Effector memory CD4-positive, alpha-beta T cell (primary cell): ENCODE results near the gene PECR.

Source experiments
- DNase-seq, 3 donors: peaks; one replicate each; pipeline ENCODE4 v3.0.0-alpha.2; 2020
- H3K27ac ChIP-seq: 2 replicates; pipeline ENCODE4 v1.7.0; 2013; ENCODE audit warnings: mild to moderate bottlenecking, low read length, moderate library complexity; ENCODE audit not compliant: insufficient read depth, poor library complexity, severe bottlenecking
- H3K27me3 ChIP-seq: replicated peaks from 2 replicates; pipeline ENCODE4 v1.7.0; 2013; ENCODE audit warnings: mild to moderate bottlenecking, low read length; ENCODE audit not compliant: insufficient read depth, control insufficient read depth, poor library complexity, severe bottlenecking
- H3K36me3 ChIP-seq: 2 replicates; pipeline ENCODE4 v1.7.0; 2013; ENCODE audit warnings: mild to moderate bottlenecking, low read length, moderate library complexity; ENCODE audit not compliant: control insufficient read depth, insufficient read depth
- H3K4me1 ChIP-seq: 2 replicates; pipeline ENCODE4 v1.7.0; 2013; ENCODE audit warnings: low read length, mild to moderate bottlenecking; ENCODE audit not compliant: control insufficient read depth, insufficient read depth, poor library complexity, severe bottlenecking
- H3K4me3 ChIP-seq: 2 replicates; pipeline ENCODE4 v1.7.0; 2013; ENCODE audit warnings: low read length, low read depth, mild to moderate bottlenecking; ENCODE audit not compliant: insufficient read depth, poor library complexity, severe bottlenecking
- H3K9me3 ChIP-seq: 2 replicates; pipeline ENCODE4 v1.7.0; 2013; ENCODE audit warnings: mild to moderate bottlenecking, low read length, moderate library complexity; ENCODE audit not compliant: control insufficient read depth

PECR gene

DNA sequence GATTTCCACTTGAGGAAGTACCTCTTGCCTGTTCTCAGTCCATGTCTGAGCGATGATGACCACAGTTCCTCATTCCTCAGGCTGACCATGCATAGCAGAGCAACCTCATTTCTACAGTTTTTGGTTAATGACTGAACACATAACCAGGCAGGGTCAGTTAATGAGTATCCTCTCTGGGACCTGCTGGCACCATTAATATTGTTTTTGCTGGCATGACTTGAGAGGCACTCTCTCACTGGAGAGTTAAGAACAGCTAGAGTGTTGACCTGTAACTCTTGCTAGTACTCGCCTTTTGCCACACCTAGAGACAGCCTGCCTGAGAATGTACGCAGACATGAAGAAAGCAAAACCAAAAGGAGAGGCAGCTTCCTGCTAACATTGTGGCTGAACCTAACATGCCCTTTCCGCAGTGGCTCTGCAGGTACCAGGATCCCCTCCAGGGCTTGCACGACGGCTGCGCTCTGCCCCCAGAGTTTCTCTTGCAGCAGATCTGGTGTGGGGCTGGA lies 23.9 kb downstream of the PECR start:
- peak overlapping the region; percentile 66 for H3K27ac ChIP-seq
- peaks cover 13% of the 10 kb centered on the region for H3K4me1 ChIP-seq
- DNase-seq: peak; percentile 8 to 25 (median 23)
- no peaks in the 10 kb centered on the region for H3K27me3 ChIP-seq
- H3K4me3 ChIP-seq: peak overlapping the region; percentile 22
- H3K36me3 ChIP-seq: no peaks in the 10 kb centered on the region
- no peaks in the 10 kb centered on the region for H3K9me3 ChIP-seq

DNA sequence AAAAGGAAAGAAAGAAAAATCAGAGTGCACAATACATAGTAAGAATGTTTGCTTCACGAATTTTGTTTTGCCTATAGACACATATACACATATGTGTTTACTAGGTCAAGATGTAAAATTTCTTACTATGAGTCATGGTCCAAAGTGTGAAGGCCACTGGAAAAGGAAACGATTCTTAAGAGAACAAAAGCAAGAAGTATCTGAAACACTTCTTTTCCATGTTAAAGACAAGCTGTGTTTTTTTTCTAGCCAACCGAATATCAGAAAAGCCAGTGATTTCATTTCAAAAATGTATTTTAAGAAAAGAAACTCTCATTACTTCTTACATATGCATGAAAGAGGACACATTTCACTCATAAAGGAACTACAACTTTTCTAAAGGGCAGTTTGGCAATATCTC lies 24.9 kb downstream of the PECR start:
- Histone ChIP-seq H3K4me3 (no peak overlapping the region), H3K27ac (no peak overlapping the region), H3K4me1 (peaks cover 13% of the 10 kb centered on the region), H3K27me3 (no peaks in the 10 kb centered on the region), H3K36me3 (no peaks in the 10 kb centered on the region), H3K9me3 (no peaks in the 10 kb centered on the region)
- no peak for DNase-seq

DNA sequence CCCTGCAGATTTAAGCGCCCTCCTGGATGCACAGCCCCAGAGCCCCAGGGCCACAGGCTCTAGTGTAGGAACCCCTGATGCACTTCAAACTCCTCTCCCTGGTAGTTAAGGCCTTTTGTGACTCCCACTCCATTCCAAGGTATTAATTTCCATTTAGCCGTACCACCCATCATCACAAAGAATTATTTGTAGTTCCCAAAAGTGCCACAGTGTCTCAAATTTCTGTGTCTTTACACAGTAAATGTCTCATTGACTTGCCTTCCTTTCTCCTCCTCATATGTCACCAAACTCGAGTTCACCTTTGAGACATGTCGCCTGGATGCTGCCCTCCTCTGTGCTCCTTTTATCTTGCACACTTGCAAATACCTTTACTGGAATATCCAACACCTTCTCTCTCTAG lies 25.9 kb downstream of the PECR start:
- no peak overlapping the region for H3K4me3 ChIP-seq
- H3K27ac ChIP-seq: no peak overlapping the region
- no peaks in the 10 kb centered on the region for H3K9me3 ChIP-seq
- no peaks in the 10 kb centered on the region for H3K36me3 ChIP-seq
- H3K27me3 ChIP-seq: no peaks in the 10 kb centered on the region
- no peak for DNase-seq
- peaks cover 13% of the 10 kb centered on the region for H3K4me1 ChIP-seq

DNA sequence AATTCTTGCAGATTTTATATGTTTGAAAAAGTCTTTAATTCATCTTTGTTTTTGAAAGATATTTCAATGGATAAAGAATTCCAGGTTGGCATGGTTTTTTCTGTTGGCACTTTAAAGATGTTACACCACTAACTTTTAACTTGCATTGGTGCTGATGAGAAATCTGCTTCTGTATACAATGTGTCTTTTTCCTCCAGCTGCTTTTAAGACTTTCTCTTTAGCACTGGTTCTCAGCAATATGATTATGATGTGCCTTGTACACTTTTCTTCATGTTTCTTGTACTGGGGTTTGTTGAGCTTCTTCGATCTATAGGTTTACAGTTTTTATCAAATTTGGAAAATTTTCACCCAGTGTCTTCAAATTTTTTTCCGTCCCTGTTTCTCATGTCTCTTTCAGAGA lies 29.2 kb downstream of the PECR start:
- peaks cover 10% of the 10 kb centered on the region for H3K36me3 ChIP-seq
- H3K27me3 ChIP-seq: no peaks in the 10 kb centered on the region
- no peak overlapping the region for H3K27ac ChIP-seq
- H3K4me3 ChIP-seq: no peak overlapping the region
- DNase-seq: no peak
- H3K4me1 ChIP-seq: peaks cover 4% of the 10 kb centered on the region
- no peaks in the 10 kb centered on the region for H3K9me3 ChIP-seq

DNA sequence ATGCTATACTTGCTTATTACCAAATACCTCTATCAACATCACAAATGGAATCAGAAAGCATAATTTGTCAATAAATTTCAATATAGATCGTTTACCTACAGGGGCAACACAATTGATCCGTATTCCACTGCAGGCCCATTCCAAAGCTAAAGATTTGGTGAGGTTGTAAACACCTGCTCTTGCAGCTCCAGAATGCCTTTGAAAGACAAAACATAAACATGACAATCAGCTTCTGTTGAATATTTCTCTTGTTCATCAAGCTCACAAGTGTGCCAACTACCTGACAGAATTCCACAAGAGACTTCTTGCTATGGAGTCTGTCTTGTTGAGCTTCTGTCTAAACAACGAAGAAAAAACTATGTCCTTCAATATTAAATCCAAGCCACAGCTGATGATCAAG lies 30.3 kb downstream of the PECR start:
- Histone ChIP-seq H3K9me3 (no peaks in the 10 kb centered on the region), H3K36me3 (peaks cover 10% of the 10 kb centered on the region), H3K4me1 (no peaks in the 10 kb centered on the region), H3K27ac (no peak overlapping the region), H3K27me3 (no peaks in the 10 kb centered on the region), H3K4me3 (no peak overlapping the region)
- no peak for DNase-seq

DNA sequence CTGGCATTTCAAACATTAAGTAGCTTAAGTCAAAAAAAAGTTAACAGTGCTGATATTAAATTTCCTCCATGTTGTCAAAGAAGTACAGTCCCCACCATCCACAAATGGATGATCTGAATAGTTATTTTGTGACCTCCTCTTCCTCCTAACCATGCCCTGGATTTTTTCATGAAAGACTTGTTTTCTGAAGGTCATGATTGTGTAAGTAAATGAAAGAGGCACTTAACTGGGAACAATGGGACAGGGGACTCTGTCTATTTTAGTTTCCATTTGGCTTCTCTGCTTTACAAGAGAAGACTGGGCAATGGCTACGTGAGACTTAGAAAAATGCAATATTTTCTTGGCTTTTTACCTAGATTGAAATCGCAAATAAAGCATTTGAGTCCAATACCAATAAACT lies 32.2 kb downstream of the PECR start:
- Histone ChIP-seq H3K4me3 (no peak overlapping the region), H3K27me3 (no peaks in the 10 kb centered on the region), H3K36me3 (peaks cover 10% of the 10 kb centered on the region), H3K27ac (no peak overlapping the region), H3K4me1 (no peaks in the 10 kb centered on the region), H3K9me3 (no peaks in the 10 kb centered on the region)
- DNase-seq: no peak

DNA sequence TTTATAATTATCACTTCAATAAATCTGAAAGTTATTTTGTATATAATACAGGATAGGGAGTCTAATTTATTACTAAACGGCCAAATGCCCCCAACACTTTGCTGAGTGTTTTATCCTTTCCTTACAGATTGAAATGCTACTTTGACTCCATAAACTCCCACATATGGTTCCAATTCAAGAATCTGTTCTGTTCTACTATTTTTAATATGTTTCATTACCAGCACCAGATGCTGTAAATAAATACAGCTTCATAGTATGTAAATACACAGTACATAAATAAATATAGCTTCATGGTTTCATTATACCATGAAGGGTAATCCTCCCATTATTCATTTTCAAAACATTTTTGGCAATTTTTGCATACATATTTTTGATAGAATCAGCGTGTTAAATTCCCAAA lies 34.2 kb downstream of the PECR start:
- no peak overlapping the region for H3K4me3 ChIP-seq
- no peaks in the 10 kb centered on the region for H3K27me3 ChIP-seq
- H3K4me1 ChIP-seq: no peaks in the 10 kb centered on the region
- no peak for DNase-seq
- no peaks in the 10 kb centered on the region for H3K9me3 ChIP-seq
- peaks cover 20% of the 10 kb centered on the region for H3K36me3 ChIP-seq
- no peak overlapping the region for H3K27ac ChIP-seq

DNA sequence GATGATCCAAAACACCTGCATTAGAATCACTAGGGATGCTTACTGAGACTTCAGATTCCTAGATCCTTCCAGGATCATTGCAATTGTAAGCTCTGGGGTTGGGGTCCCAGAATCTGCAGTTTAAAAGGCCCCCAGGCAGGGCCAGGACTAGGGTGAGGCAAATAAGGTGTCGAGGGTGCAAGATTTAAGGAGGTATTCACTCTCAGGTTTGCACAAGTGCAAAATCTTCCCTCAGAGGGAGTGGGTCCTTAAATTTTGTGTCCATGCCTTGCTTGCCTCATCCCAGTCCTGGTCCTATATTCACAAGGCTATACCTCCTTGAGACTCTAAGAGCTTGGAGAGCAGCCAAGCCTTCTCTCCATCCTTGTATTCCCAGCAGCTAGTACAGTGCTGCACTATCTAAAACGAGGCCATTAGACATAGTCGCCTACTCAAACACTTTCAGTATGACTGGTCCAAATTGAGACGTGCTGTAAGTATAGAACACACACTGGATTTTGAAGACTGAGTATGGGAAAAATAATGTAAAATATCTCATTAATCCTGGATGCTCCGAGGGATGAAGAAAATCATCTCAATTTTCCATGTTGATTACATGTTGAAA lies 36.6 kb downstream of the PECR start:
- Histone ChIP-seq H3K27me3 (no peaks in the 10 kb centered on the region), H3K27ac (no peak overlapping the region), H3K36me3 (peaks cover 27% of the 10 kb centered on the region), H3K4me3 (no peak overlapping the region), H3K4me1 (no peaks in the 10 kb centered on the region), H3K9me3 (no peaks in the 10 kb centered on the region)
- DNase-seq: no peak

DNA sequence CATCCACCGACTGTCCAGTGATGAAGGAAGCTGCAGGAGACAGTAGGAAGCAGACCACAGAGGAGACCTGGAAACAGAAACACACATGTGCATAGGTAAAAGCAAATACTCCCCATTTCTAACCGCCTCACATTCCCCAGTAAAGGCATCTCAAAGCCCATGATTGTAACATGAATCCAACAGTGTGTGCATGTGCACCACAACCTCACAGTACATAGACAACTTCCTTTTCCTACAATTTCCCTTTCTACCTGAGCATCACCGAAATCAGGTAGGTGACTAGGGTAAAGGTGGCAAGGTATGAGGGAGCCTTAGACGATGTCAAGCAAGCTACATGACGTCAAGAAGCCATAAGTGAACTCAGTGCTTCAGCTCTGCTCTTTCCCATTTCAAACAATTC lies 37.7 kb downstream of the PECR start:
- Histone ChIP-seq H3K4me1 (no peaks in the 10 kb centered on the region), H3K27me3 (no peaks in the 10 kb centered on the region), H3K27ac (no peak overlapping the region), H3K9me3 (no peaks in the 10 kb centered on the region), H3K4me3 (no peak overlapping the region), H3K36me3 (peaks cover 23% of the 10 kb centered on the region)
- DNase-seq: no peak

DNA sequence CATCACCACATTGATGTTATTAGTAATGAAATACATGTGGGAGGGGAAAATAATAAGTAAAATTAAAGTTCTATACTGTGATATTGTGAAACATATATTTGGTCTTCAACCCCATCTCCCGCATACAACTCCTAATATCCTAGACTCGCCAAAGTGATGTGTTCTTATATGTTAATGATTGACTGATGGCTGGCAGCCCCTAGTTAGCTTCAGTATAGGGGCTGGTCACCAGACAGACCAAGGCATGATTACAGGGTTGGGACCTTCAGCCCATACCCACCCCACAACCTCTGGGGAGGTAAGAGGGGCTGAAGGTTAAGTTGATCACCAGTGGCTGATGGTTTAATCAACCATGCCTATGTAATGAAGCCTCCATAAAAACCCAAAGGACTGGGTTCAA lies 40.2 kb downstream of the PECR start:
- Histone ChIP-seq H3K36me3 (peaks cover 31% of the 10 kb centered on the region), H3K4me1 (no peaks in the 10 kb centered on the region), H3K4me3 (no peak overlapping the region), H3K27me3 (no peaks in the 10 kb centered on the region), H3K27ac (no peak overlapping the region), H3K9me3 (no peaks in the 10 kb centered on the region)
- DNase-seq: no peak
